ENCODE results near the gene PSD4.

DNA sequence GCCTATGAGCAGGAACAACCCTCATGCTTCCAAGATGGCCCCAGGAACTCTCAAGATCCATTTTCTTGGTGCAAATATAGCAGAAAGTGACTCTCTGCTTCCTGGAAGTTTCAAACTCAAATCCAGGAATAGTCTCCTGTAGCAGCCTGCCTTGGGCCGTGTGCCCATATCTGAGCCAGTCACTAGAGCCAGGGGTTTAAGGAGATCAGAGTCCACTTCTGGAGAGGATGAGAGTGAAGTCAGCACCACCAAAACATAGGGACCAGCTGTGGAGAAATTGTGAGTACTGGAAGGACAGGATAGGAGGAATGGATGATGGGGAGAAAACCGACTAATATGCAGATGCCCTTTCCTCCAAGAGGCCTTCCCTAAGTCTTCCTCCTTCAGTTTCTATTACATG, 33.2 kb downstream of the PSD4 start:
- no peak for TF ChIP-seq BHLHE40 (IDR thresholded peaks at IDR 0.05; ENCODE audit: borderline replicate concordance)
- no peak for TF ChIP-seq TARDBP (IDR thresholded peaks at IDR 0.05)
